ENCODE results near the gene CA4. TPM values are rescaled to one million over a fixed set of nuclear protein-coding genes. Genes with fewer than 3 reads are reported as not detected.

CA4 gene
- total RNA-seq, 1 experiment from 2014 or later, result 0.78 TPM

GRCh38 chr17:60158751-60159478, 9.1 kb downstream of the CA4 start:
- TF ChIP-seq CTCF (IDR thresholded peaks at IDR 0.05; ENCODE audit: unreplicated experiment), result no peak
- CTCF ChIA-PET, result no interaction called here
- no peak overlapping the region for H3K4me3 Mint-ChIP-seq (ENCODE audit: low read depth, unreplicated experiment)
- H3K4me1 Mint-ChIP-seq (ENCODE audit: low read depth, unreplicated experiment), result peaks cover 14% of the 10 kb centered on the region
- peaks cover 37% of the 10 kb centered on the region for H3K27me3 Mint-ChIP-seq (ENCODE audit: unreplicated experiment)
- H3K36me3 Mint-ChIP-seq (ENCODE audit: insufficient read depth, unreplicated experiment), result no peaks in the 10 kb centered on the region
- H3K9me3 Mint-ChIP-seq (ENCODE audit: low read depth, unreplicated experiment), result no peaks in the 10 kb centered on the region
- BruUV-seq (replicated peaks), result no TSS peak
- no peak for DNase-seq
- H3K27ac Mint-ChIP-seq (ENCODE audit: unreplicated experiment), result no peak overlapping the region
- intact Hi-C loops (cut with micrococcal nuclease; ENCODE audit: unreplicated experiment), result no loop called here

- H3K27me3 Mint-ChIP-seq (ENCODE audit: unreplicated experiment), result peaks cover 37% of the 10 kb centered on the region
These were observed 9.7 kb downstream of the CA4 start for GRCh38 chr17:60159479-60159866.

GRCh38 chr17:60160829-60161501, 11.2 kb downstream of the CA4 start:
- H3K4me1 Mint-ChIP-seq (ENCODE audit: low read depth, unreplicated experiment), result peaks cover 23% of the 10 kb centered on the region
- intact Hi-C loops (cut with micrococcal nuclease; ENCODE audit: unreplicated experiment), result no loop called here
- BruUV-seq (replicated peaks), result no TSS peak
- no peaks in the 10 kb centered on the region for H3K36me3 Mint-ChIP-seq (ENCODE audit: insufficient read depth, unreplicated experiment)
- H3K27me3 Mint-ChIP-seq (ENCODE audit: unreplicated experiment), result peaks cover 30% of the 10 kb centered on the region
- H3K27ac Mint-ChIP-seq (ENCODE audit: unreplicated experiment), result peak overlapping the region; percentile 18
- no peak for TF ChIP-seq CTCF (IDR thresholded peaks at IDR 0.05; ENCODE audit: unreplicated experiment)
- no peak overlapping the region for H3K4me3 Mint-ChIP-seq (ENCODE audit: low read depth, unreplicated experiment)
- no peaks in the 10 kb centered on the region for H3K9me3 Mint-ChIP-seq (ENCODE audit: low read depth, unreplicated experiment)
- CTCF ChIA-PET, result no interaction called here
- DNase-seq, result no peak

More at GRCh38 chr17:60159479-60159866, 9.7 kb downstream of the CA4 start:
- TF ChIP-seq CTCF (IDR thresholded peaks at IDR 0.05; ENCODE audit: unreplicated experiment), result no peak
- BruUV-seq (replicated peaks), result no TSS peak
- Mint-ChIP-seq H3K4me1 (ENCODE audit: low read depth, unreplicated experiment) (peaks cover 14% of the 10 kb centered on the region), H3K27ac (ENCODE audit: unreplicated experiment) (no peak overlapping the region), H3K4me3 (ENCODE audit: low read depth, unreplicated experiment) (no peak overlapping the region), H3K36me3 (ENCODE audit: insufficient read depth, unreplicated experiment) (no peaks in the 10 kb centered on the region), H3K9me3 (ENCODE audit: low read depth, unreplicated experiment) (no peaks in the 10 kb centered on the region)
- intact Hi-C loops (cut with micrococcal nuclease; ENCODE audit: unreplicated experiment), result no loop called here
- CTCF ChIA-PET, result no interaction called here
- no peak for DNase-seq

GRCh38 chr17:60161598-60162330, 12.0 kb downstream of the CA4 start:
- BruUV-seq (replicated peaks), result no TSS peak
- Mint-ChIP-seq H3K4me1 (ENCODE audit: low read depth, unreplicated experiment) (peaks cover 27% of the 10 kb centered on the region), H3K9me3 (ENCODE audit: low read depth, unreplicated experiment) (no peaks in the 10 kb centered on the region), H3K27me3 (ENCODE audit: unreplicated experiment) (peaks cover 24% of the 10 kb centered on the region), H3K27ac (ENCODE audit: unreplicated experiment) (no peak overlapping the region), H3K36me3 (ENCODE audit: insufficient read depth, unreplicated experiment) (no peaks in the 10 kb centered on the region), H3K4me3 (ENCODE audit: low read depth, unreplicated experiment) (no peak overlapping the region)
- TF ChIP-seq CTCF (IDR thresholded peaks at IDR 0.05; ENCODE audit: unreplicated experiment), result no peak
- intact Hi-C loops (cut with micrococcal nuclease; ENCODE audit: unreplicated experiment), result no loop called here
- CTCF ChIA-PET, result no interaction called here
- no peak for DNase-seq

Measured in Calu3 (cell line).